HepG2 (cell line): ENCODE results near the gene NOP56. TPM values are rescaled to one million over a fixed set of nuclear protein-coding genes. Genes with fewer than 3 reads are reported as not detected.

Experiments
- AHDC1 ChIP-seq: sonication (generic); formaldehyde crosslinking; IDR thresholded peaks from 2 replicates; pipeline ENCODE4 v1.5.1; 2020; ENCODE audit warnings: mild to moderate bottlenecking, missing genetic modification reagents, borderline replicate concordance
- FOXA1 ChIP-seq, 2 experiments: fragments of 450-650 bp in 1 of 2; sonication (generic) in 1 of 2; formaldehyde crosslinking in 1 of 2; IDR thresholded peaks; 2 replicates each; pipeline versions ENCODE4 v1.4.0 to v1.6.1; 2016 to 2020; ENCODE audit warnings: missing genetic modification reagents in 1 of 2
- FOXM1 ChIP-seq: sonication (generic); formaldehyde crosslinking; IDR thresholded peaks from 2 replicates; pipeline ENCODE4 v1.5.0; 2020; ENCODE audit warnings: missing genetic modification reagents
- MAF1 ChIP-seq: sonication (generic); formaldehyde crosslinking; IDR thresholded peaks from 2 replicates; pipeline ENCODE4 v1.5.0; 2020; ENCODE audit warnings: missing genetic modification reagents, borderline replicate concordance
- NFAT5 ChIP-seq: sonication (generic); formaldehyde crosslinking; IDR thresholded peaks from 2 replicates; pipeline ENCODE4 v1.4.0; 2020; ENCODE audit warnings: missing genetic modification reagents
- POLR2AphosphoS5 ChIP-seq: IDR thresholded peaks from 2 replicates; pipeline ENCODE4 v1.6.1; 2012; ENCODE audit warnings: low read depth, low read length
- SCMH1 ChIP-seq: sonication (generic); formaldehyde crosslinking; IDR thresholded peaks from 2 replicates; pipeline ENCODE4 v1.9.0; 2021; ENCODE audit warnings: missing genetic modification reagents, mild to moderate bottlenecking, borderline replicate concordance
- ZBTB42 ChIP-seq: sonication (generic); formaldehyde crosslinking; IDR thresholded peaks from 2 replicates; pipeline ENCODE4 v1.5.0; 2020; ENCODE audit warnings: mild to moderate bottlenecking, missing genetic modification reagents
- ZFP91 ChIP-seq: sonication (generic); formaldehyde crosslinking; IDR thresholded peaks from 2 replicates; pipeline ENCODE4 v1.9.0; 2022; ENCODE audit warnings: missing genetic modification reagents, mild to moderate bottlenecking, borderline replicate concordance
- ZNF503 ChIP-seq: sonication (generic); formaldehyde crosslinking; IDR thresholded peaks from 2 replicates; pipeline ENCODE4 v1.4.0; 2020; ENCODE audit warnings: missing genetic modification reagents
- polyA plus RNA-seq, 8 experiments: library from polyadenylated mRNA; depleted of rRNA in 3 of 8; stranded (reverse) in 7 of 8; unstranded in 1 of 8; fragments of >200 nt; fragmentation: Illumina TruSeq in 4 of 8; extraction: Trizol in 4 of 8; gene quantifications; 2 replicates each; pipeline versions ENCODE4 v1.2.1 to v1.2.3, GENCODE V29; 2011 to 2016; ENCODE audit warnings: low read depth in 4 of 8, missing spikeins in 1 of 8, mixed read lengths in 1 of 8; ENCODE audit not compliant: insufficient read depth in 1 of 8
- total RNA-seq, 5 experiments: library from RNA; depleted of rRNA; stranded (reverse); fragments of >200 nt; fragmentation: Illumina TruSeq; extraction: Trizol; gene quantifications; 2 replicates each; pipeline ENCODE4 v1.2.3, GENCODE V29; 2016; ENCODE audit warnings: low read depth in 1 of 5
- TF ChIP-seq, protein P1 (sequence below): sonication (generic); formaldehyde crosslinking; IDR thresholded peaks from 2 replicates; pipeline ENCODE4 v1.4.0; 2020; ENCODE audit warnings: mild to moderate bottlenecking, low read depth, missing genetic modification reagents

Gene NOP56
- total and polyA plus RNA-seq, 2 of the 13 experiments (the other 11 are each of a cell fraction or from before 2014, with no cell fraction given) = 369 to 1,116 TPM

GRCh38 chr20:2652724-2653555, 508 bp downstream of the NOP56 start (continued):
- TF ChIP-seq NFAT5 (peak; percentile 85; the same call in 1 of the 2 replicates), ZFP91 (CRISPR knock-in tag) (peak; percentile 88; the same call in 1 of the 2 replicates), ZBTB42 (CRISPR knock-in tag) (no peak), ZNF503 (CRISPR knock-in tag) (no peak), FOXA1 (IDR thresholded peaks at IDR 0.05) (no peak), FOXA1 (CRISPR knock-in tag; IDR thresholded peaks at IDR 0.05) (no peak; the same call in 1 of the 2 replicates), SCMH1 (no peak), AHDC1 (CRISPR knock-in tag) (no peak), POLR2AphosphoS5 (no peak), FOXM1 (CRISPR knock-in tag) (0 out of 2 replicates have a peak, but pooled peaks have one; percentile 63), MAF1 (CRISPR knock-in tag) (0 out of 2 replicates have a peak, but pooled peaks have one; percentile 53)
- TF ChIP-seq, protein P1, sequence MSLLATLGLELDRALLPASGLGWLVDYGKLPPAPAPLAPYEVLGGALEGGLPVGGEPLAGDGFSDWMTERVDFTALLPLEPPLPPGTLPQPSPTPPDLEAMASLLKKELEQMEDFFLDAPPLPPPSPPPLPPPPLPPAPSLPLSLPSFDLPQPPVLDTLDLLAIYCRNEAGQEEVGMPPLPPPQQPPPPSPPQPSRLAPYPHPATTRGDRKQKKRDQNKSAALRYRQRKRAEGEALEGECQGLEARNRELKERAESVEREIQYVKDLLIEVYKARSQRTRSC = peak; percentile 86
